Colonic mucosa (tissue), 4 donors: ENCODE measurements around the gene ARHGAP4. TPM values are rescaled to one million over a fixed set of nuclear protein-coding genes. Genes with fewer than 3 reads are reported as not detected.
A peak's percentile ranks its signal among the peaks of the same experiment; 100 is the strongest.

ENCODE experiments used
- DNase-seq: peaks from one replicate; pipeline ENCODE4 v3.0.0-alpha.2; 2020
- H3K27ac ChIP-seq: fragments of 200-600 bp; one replicate; pipeline ENCODE4 v1.8.0; 2021
- H3K27me3 ChIP-seq: fragments of 200-600 bp; one replicate; pipeline ENCODE4 v1.8.0; 2021
- H3K36me3 ChIP-seq: fragments of 200-600 bp; one replicate; pipeline ENCODE4 v1.8.0; 2021
- H3K4me1 ChIP-seq: fragments of 200-600 bp; one replicate; pipeline ENCODE4 v1.8.0; 2021; ENCODE audit warnings: mild to moderate bottlenecking
- H3K4me3 ChIP-seq: fragments of 200-600 bp; one replicate; pipeline ENCODE4 v1.8.0; 2021
- H3K9ac ChIP-seq, 2 donors: one replicate each; pipeline ENCODE4 v1.7.0; 2013; ENCODE audit warnings: control low read depth in 2 of 2, low read depth in 2 of 2, low read length in 2 of 2
- H3K9me3 ChIP-seq: fragments of 200-600 bp; one replicate; pipeline ENCODE4 v1.8.0; 2021
- CTCF ChIP-seq: fragments of 200-600 bp; IDR thresholded peaks from one replicate; pipeline ENCODE4 v1.8.0; 2022; ENCODE audit warnings: antibody characterized with exemption, mild to moderate bottlenecking
- intact Hi-C: fragments of 100-400 bp; cut with DNase I; formaldehyde crosslinking; loops from one replicate; pipeline ENCODE4 v1.14.1; 2022
- total RNA-seq, 2 donors: library from RNA; stranded (reverse); fragmentation: NEBNext Ultra II Directional in 1 of 2; extraction: Animal tissue kit (Norgen Biotek cat#: 25700) in 1 of 2; gene quantifications; one replicate each; pipeline ENCODE4 v1.2.1, GENCODE V29; 2021
- donor health status: healthy.
- donor health status: DM: no; HTN: no; CAD: no.
- donor health status: DM: no; HTN: no; CAD: no.

The ARHGAP4 gene
- total RNA-seq, 2 donors from 2014 or later: 19.9 to 30.0 TPM

DNA sequence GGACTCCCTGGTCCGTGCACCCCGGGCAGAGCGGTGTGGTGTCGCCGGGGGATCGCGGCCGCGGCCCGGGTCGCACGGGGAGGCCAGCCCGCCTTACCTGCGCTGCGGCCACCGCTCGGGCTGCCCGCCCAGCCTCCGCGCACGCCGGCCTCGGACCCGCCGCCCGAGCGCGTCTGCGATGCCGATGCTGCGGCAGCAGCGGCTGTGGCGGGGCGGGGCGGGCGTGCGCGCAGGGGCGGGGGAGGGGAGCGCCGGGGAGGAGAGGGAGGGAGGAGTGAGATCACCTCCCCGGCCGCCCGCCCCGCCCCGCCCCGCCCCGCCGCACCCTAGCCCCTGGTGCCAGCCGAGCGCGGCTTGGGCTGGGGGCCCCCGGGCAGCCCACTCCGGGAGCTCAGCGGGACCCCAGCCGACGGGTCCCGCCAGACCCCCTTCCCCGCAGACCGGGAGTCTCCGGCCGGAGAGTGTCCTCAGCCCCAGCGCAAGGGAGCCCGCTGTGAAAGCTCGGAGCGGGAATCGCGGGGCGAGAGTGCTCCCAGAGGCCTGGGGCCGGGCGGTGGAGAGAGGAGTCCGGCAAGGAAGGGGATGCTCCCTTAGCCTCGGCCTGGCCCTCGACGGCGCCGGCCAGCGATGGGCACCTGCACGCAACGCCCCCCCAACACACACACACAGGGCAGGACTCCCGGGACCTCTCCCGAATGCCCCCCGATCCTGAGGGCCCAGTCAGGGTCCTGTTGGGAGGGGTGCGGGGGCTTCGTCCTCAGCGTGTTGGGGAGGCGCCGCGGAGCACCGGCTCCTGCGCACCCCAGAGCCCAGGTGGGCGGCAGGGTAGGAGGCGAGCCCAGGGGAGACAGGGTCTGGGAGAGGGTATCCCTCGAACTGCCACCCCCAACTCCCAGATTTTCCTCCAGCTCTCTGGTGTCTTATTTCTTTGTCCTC lies 39.8 kb downstream of the ARHGAP4 start, which contains the start of gene L1CAM:
TSS of gene L1CAM (minus strand) at position 206 of the 936 bp plus-strand sequence. CDS start 10,337 bp downstream, outside the sequence.
- Histone ChIP-seq H3K4me1 (no peaks in the 10 kb centered on the region), H3K27me3 (peaks cover 39% of the 10 kb centered on the region), H3K36me3 (no peaks in the 10 kb centered on the region), H3K9ac (peak within 1 kb of the TSS in 1 of 2 donors; percentile 26), H3K9me3 (no peaks in the 10 kb centered on the region), H3K27ac (no peak within 1 kb of the TSS), H3K4me3 (no peak within 1 kb of the TSS)
- no peak for TF ChIP-seq CTCF
- DNase-seq: no peak
- intact Hi-C loops: no loop called here

DNA sequence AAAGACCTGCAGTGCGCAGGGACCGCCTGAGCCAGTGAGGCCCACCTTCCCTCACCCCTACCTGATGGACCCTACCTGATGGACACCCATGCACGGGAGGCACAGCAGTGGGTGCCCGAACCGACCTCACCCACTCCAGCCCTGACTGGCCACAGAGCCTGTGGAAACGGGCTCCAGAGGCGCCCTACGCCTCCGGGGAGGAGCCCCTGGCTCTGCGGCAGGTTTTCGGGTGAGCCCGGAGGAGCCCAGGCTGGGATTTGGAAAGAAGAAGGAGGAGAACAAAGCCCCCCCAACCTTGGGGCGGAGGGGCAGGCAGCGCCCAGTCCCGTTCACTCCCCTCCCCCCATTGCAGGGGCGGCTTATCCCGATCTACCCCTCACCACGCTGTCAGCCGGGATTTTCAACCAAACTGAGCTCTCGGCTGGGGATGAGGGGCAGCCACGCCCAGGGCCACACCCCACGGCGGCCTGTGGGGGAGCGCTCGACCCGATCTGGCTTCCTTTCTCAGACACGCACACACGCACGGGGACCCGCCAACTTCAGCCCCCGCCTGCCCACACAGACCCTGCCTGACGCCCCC lies 40.8 kb downstream of the ARHGAP4 start:
- Histone ChIP-seq H3K36me3 (no peaks in the 10 kb centered on the region), H3K9me3 (no peaks in the 10 kb centered on the region), H3K4me1 (no peaks in the 10 kb centered on the region), H3K9ac (peak overlapping the region in 1 of 2 donors; percentile 26), H3K27me3 (peaks cover 39% of the 10 kb centered on the region), H3K4me3 (no peak overlapping the region), H3K27ac (no peak overlapping the region)
- intact Hi-C loops: no loop called here
- no peak for TF ChIP-seq CTCF
- no peak for DNase-seq

- H3K36me3 ChIP-seq: no peaks in the 10 kb centered on the region
- intact Hi-C loops: no loop called here
- H3K9ac ChIP-seq: no peak overlapping the region
- H3K4me3 ChIP-seq: no peak overlapping the region
- H3K27me3 ChIP-seq: peaks cover 39% of the 10 kb centered on the region
- no peaks in the 10 kb centered on the region for H3K9me3 ChIP-seq
- no peak overlapping the region for H3K27ac ChIP-seq
- H3K4me1 ChIP-seq: no peaks in the 10 kb centered on the region
- TF ChIP-seq CTCF: no peak
- no peak for DNase-seq
These were observed 41.5 kb downstream of the ARHGAP4 start for GRCh38 chrX:153884590-153884989.

GRCh38 chrX:153884136-153884535 lies 41.9 kb downstream of the ARHGAP4 start:
- H3K4me3 ChIP-seq: no peak overlapping the region
- H3K9ac ChIP-seq: no peak overlapping the region
- peaks cover 39% of the 10 kb centered on the region for H3K27me3 ChIP-seq
- DNase-seq: no peak
- H3K36me3 ChIP-seq: no peaks in the 10 kb centered on the region
- H3K27ac ChIP-seq: no peak overlapping the region
- TF ChIP-seq CTCF: no peak
- intact Hi-C loops: no loop called here
- H3K4me1 ChIP-seq: no peaks in the 10 kb centered on the region
- no peaks in the 10 kb centered on the region for H3K9me3 ChIP-seq

GRCh38 chrX:153883163-153883843 lies 42.8 kb downstream of the ARHGAP4 start:
- Histone ChIP-seq H3K27me3 (peaks cover 41% of the 10 kb centered on the region), H3K4me3 (no peak overlapping the region), H3K9ac (no peak overlapping the region), H3K27ac (no peak overlapping the region), H3K4me1 (no peaks in the 10 kb centered on the region), H3K9me3 (no peaks in the 10 kb centered on the region), H3K36me3 (no peaks in the 10 kb centered on the region)
- TF ChIP-seq CTCF: no peak
- intact Hi-C loops: no loop called here
- DNase-seq: no peak
